Loucy (cell line): ENCODE results near the gene COL5A1.

Experiments
- EZH2phosphoT487 ChIP-seq: fragments of 200-600 bp; IDR thresholded peaks from 2 replicates; pipeline ENCODE4 v1.6.1; 2018; ENCODE audit warnings: antibody characterized with exemption, mild to moderate bottlenecking, moderate library complexity, borderline replicate concordance
- TF ChIP-seq, protein P1 (sequence below): fragments of 200-600 bp; sonication (generic); conservative IDR thresholded peaks from 2 replicates; pipeline ENCODE4 v1.5.1; 2014; ENCODE audit warnings: mild to moderate bottlenecking, antibody characterized with exemption, low read length

DNA sequence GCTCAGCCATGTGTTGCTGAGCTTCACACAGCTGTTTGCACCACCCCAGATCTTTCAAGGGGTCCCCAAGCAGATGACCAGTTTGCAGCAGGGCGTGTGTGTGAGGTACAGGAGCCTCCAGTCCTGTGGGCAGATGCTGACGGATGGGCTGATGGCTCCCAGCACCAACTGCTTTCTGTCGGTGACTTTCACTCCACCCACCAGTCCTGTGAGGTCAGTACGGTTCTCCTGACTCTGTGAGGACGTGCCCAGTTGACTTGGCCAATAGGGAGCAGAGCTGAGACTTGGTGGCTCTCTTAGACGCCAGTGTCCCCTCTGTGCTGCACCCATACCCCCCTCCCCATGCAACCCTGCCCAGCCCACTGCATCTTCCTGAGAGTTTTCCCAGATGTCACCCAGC is 19.7 kb downstream of the COL5A1 start:
- TF ChIP-seq, protein P1, sequence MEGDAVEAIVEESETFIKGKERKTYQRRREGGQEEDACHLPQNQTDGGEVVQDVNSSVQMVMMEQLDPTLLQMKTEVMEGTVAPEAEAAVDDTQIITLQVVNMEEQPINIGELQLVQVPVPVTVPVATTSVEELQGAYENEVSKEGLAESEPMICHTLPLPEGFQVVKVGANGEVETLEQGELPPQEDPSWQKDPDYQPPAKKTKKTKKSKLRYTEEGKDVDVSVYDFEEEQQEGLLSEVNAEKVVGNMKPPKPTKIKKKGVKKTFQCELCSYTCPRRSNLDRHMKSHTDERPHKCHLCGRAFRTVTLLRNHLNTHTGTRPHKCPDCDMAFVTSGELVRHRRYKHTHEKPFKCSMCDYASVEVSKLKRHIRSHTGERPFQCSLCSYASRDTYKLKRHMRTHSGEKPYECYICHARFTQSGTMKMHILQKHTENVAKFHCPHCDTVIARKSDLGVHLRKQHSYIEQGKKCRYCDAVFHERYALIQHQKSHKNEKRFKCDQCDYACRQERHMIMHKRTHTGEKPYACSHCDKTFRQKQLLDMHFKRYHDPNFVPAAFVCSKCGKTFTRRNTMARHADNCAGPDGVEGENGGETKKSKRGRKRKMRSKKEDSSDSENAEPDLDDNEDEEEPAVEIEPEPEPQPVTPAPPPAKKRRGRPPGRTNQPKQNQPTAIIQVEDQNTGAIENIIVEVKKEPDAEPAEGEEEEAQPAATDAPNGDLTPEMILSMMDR: no peak
- TF ChIP-seq EZH2phosphoT487: no peak
